IMR-90 (cell line): ENCODE measurements around the gene SHB. TPM values are rescaled to one million over a fixed set of nuclear protein-coding genes. Genes with fewer than 3 reads are reported as not detected.
A peak's percentile ranks its signal among the peaks of the same experiment; 100 is the strongest.

ENCODE experiments used
- ATAC-seq: fragments of 200-7000 bp; cut with Tn5 transposase; 2 replicates; pipeline ENCODE4 v1.9.1; 2020; ENCODE audit warnings: low read depth, mild to moderate bottlenecking, moderate library complexity
- BruUV-seq: library from RNA; stranded (reverse); fragments of 400-500 nt; replicated peaks from 2 replicates; lab custom pipeline; 2021; lab: Mats Ljungman, UMichigan
- CTCF ChIA-PET: fragments of 300-600 bp; formaldehyde crosslinking; extraction: SDS; loops from one replicate; lab custom pipeline; 2021; ENCODE audit warnings: antibody characterized with exemption; lab: Yijun Ruan, JAX
- POLR2A ChIA-PET: fragments of 300-600 bp; sonication (Branson Sonifier 250); formaldehyde crosslinking; loops from one replicate; lab custom pipeline; 2022; ENCODE audit warnings: antibody characterized with exemption; ENCODE audit not compliant: unreplicated experiment; lab: Charles Lee
- DNase-seq: peaks from one replicate; pipeline ENCODE4 v3.0.0; 2013
- H2AFZ ChIP-seq: replicated peaks from 2 replicates; pipeline ENCODE3; 2013; ENCODE audit warnings: low read length, mild to moderate bottlenecking; ENCODE audit not compliant: poor library complexity
- H2AK5ac ChIP-seq: 2 replicates; pipeline ENCODE4 v1.6.1; 2013; ENCODE audit warnings: low read depth, low read length, inconsistent platforms
- H2AK9ac ChIP-seq: replicated peaks from 2 replicates; pipeline ENCODE3; 2013; ENCODE audit warnings: mild to moderate bottlenecking, low read depth, low read length, moderate library complexity; ENCODE audit not compliant: poor library complexity
- H2BK120ac ChIP-seq: 2 replicates; pipeline ENCODE4 v1.6.1; 2013; ENCODE audit warnings: low read depth, low read length, inconsistent platforms
- H2BK15ac ChIP-seq: 3 replicates; pipeline ENCODE4 v1.6.1; 2013; ENCODE audit warnings: low read depth, low read length, inconsistent platforms
- H2BK20ac ChIP-seq: 2 replicates; pipeline ENCODE4 v1.6.1; 2013; ENCODE audit warnings: low read depth, mild to moderate bottlenecking, inconsistent platforms, low read length, moderate library complexity
- H2BK5ac ChIP-seq: 2 replicates; pipeline ENCODE4 v1.6.1; 2013; ENCODE audit warnings: mild to moderate bottlenecking, low read depth, low read length, inconsistent platforms; ENCODE audit not compliant: poor library complexity, severe bottlenecking
- H3K14ac ChIP-seq: replicated peaks from 2 replicates; pipeline ENCODE4 v1.6.1; 2013; ENCODE audit warnings: low read depth, low read length, inconsistent platforms
- H3K18ac ChIP-seq: 2 replicates; pipeline ENCODE4 v1.6.1; 2013; ENCODE audit warnings: low read depth, low read length, control low read depth
- H3K23ac ChIP-seq: 2 replicates; pipeline ENCODE4 v1.6.1; 2013; ENCODE audit warnings: low read depth, low read length, inconsistent platforms
- H3K27ac ChIP-seq: 2 replicates; pipeline ENCODE4 v1.5.1; 2013; ENCODE audit warnings: mild to moderate bottlenecking, control low read depth, low read length; ENCODE audit not compliant: insufficient read depth
- H3K27me3 ChIP-seq: 2 replicates; pipeline ENCODE4 v1.6.1; 2013; ENCODE audit warnings: low read length; ENCODE audit not compliant: control insufficient read depth, insufficient read depth
- H3K36me3 ChIP-seq: 2 replicates; pipeline ENCODE4 v1.6.1; 2013; ENCODE audit warnings: low read length, mixed read lengths; ENCODE audit not compliant: control insufficient read depth, insufficient read depth
- H3K4ac ChIP-seq: 2 replicates; pipeline ENCODE4 v1.6.1; 2013; ENCODE audit warnings: low read depth, low read length, inconsistent platforms
- H3K4me1 ChIP-seq: 2 replicates; pipeline ENCODE4 v1.6.1; 2013; ENCODE audit warnings: low read length, mixed read lengths; ENCODE audit not compliant: control insufficient read depth, insufficient read depth
- H3K4me2 ChIP-seq: 2 replicates; pipeline ENCODE4 v1.6.1; 2013; ENCODE audit warnings: low read depth, mild to moderate bottlenecking, control low read depth, low read length, moderate library complexity
- H3K4me3 ChIP-seq: 2 replicates; pipeline ENCODE4 v1.5.1; 2013; ENCODE audit warnings: low read depth, mild to moderate bottlenecking, control low read depth, low read length, moderate library complexity; ENCODE audit not compliant: insufficient read depth
- H3K56ac ChIP-seq: 2 replicates; pipeline ENCODE4 v1.6.1; 2013; ENCODE audit warnings: low read length, inconsistent platforms; ENCODE audit not compliant: insufficient read depth; ENCODE audit errors: extremely low read depth
- H3K79me1 ChIP-seq, 2 experiments: 2 replicates each; pipeline ENCODE4 v1.6.1; 2013; ENCODE audit warnings: low read length in 2 of 2, inconsistent platforms in 1 of 2, low read depth in 1 of 2
- H3K9ac ChIP-seq: 2 replicates; pipeline ENCODE4 v1.6.1; 2013; ENCODE audit warnings: low read depth, low read length, control low read depth
- H3K9me1 ChIP-seq: 2 replicates; pipeline ENCODE4 v1.6.1; 2013; ENCODE audit warnings: low read length, inconsistent platforms; ENCODE audit not compliant: insufficient read depth
- H3K9me3 ChIP-seq: 2 replicates; pipeline ENCODE4 v1.6.1; 2013; ENCODE audit warnings: low read length; ENCODE audit not compliant: control insufficient read depth, insufficient read depth
- H4K20me1 ChIP-seq: 2 replicates; pipeline ENCODE4 v1.6.1; 2013; ENCODE audit warnings: low read length, inconsistent platforms; ENCODE audit not compliant: insufficient read depth
- H4K5ac ChIP-seq: 2 replicates; pipeline ENCODE4 v1.6.1; 2013; ENCODE audit warnings: mild to moderate bottlenecking, low read depth, low read length, control low read depth
- H4K8ac ChIP-seq, 2 experiments: 2 replicates each; pipeline ENCODE4 v1.6.1; 2013; ENCODE audit warnings: low read depth in 2 of 2, low read length in 2 of 2, control low read depth in 1 of 2, inconsistent platforms in 1 of 2
- H4K91ac ChIP-seq: 2 replicates; pipeline ENCODE4 v1.6.1; 2013; ENCODE audit warnings: low read depth, low read length, inconsistent platforms; ENCODE audit not compliant: insufficient read depth
- FOS ChIP-seq: fragments of 150-350 bp; IDR thresholded peaks from 2 replicates; pipeline ENCODE4 v1.6.1; 2016; ENCODE audit warnings: low read depth, low read length
- MAFK ChIP-seq: IDR thresholded peaks from 2 replicates; pipeline ENCODE4 v1.6.1; 2012; ENCODE audit warnings: low read depth, low read length, improper control_type of control experiment
- MAZ ChIP-seq: IDR thresholded peaks from 2 replicates; pipeline ENCODE4 v1.6.1; 2012; ENCODE audit warnings: low read depth, mild to moderate bottlenecking, low read length, improper control_type of control experiment, moderate library complexity, borderline replicate concordance
- RAD21 ChIP-seq: IDR thresholded peaks from 2 replicates; pipeline ENCODE4 v1.6.1; 2012; ENCODE audit warnings: low read length, improper control_type of control experiment
- WGBS, 2 experiments: methylation state at CpG; one replicate each; pipeline versions ENCODE4 v1.1.5 to v1.1.7; 2013; ENCODE audit warnings: missing lambda C conversion rate in 2 of 2; ENCODE audit not compliant: insufficient read length in 1 of 2; ENCODE audit errors: extremely low coverage in 2 of 2; 5-methylcytosine and 5-hydroxymethylcytosine counted together
- dilution Hi-C: fragments of 300-500 bp; cut with HindIII; formaldehyde crosslinking; loops from one replicate; pipeline ENCODE4 v1.14.3; 2018; ENCODE audit warnings: low sequenced_read_pairs; ENCODE audit not compliant: unreplicated experiment
- in situ Hi-C: fragments of 300-500 bp; cut with MboI; formaldehyde crosslinking; loops from 3 replicates; pipeline ENCODE4 v1.14.3; 2019; ENCODE audit warnings: low sequenced_read_pairs, inconsistent platforms, mixed read lengths
- intact Hi-C: fragments of 100-400 bp; cut with micrococcal nuclease; formaldehyde crosslinking; loops from 2 replicates; pipeline ENCODE4 v1.10.0; 2022
- polyA plus RNA-seq, 3 experiments: library from polyadenylated mRNA; depleted of rRNA; stranded (reverse); fragments of >200 nt; gene quantifications; 2 replicates each; pipeline ENCODE4 v1.2.3, GENCODE V29; 2012; ENCODE audit warnings: low replicate concordance in 1 of 3
- total RNA-seq: library from RNA; depleted of rRNA; stranded (reverse); fragments of >200 nt; gene quantifications from 2 replicates; pipeline ENCODE4 v1.2.3, GENCODE V29; 2012

The SHB gene
- total and polyA plus RNA-seq, 2 of the 4 experiments (the other 2 are of a cell fraction), result 6.1 to 20.4 TPM

DNA sequence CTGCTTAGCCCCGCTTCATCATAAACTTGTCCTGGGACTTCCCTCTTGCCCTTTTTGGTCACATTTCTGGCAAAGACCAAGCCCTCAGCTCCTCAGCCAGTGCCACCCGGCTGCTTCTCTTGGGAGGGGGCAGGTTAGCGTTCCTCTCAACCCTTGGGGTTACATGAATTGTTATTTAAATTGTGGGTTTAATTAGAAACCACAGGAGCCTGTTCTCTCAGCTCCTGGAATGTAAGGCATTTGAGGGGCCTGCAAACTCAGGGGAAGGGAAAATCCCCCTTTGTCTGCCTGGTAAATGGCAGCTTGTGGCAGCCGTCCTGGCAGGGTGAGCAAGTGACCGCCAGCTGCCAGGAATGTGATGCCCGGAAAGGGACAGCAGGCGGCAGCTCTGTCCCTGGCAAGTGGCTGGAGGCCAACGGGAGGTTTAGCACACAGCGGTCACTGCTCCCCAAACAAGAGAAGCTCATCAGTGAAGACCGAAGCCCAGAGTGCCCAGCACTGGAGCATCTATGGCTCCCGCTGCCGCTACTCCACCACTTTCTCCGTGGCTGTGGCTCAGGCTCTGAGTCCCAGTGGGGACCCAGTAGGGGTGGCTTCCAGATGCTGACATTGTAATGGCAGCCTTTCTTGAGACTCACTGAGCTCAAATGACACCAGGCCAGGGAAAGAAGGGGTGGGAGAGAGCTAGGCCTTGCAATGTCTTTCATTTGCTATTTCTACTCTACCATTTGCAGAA lies 51.7 kb downstream of the SHB start (continued):
- TF ChIP-seq MAZ (no peak; the same call in 1 of the 2 replicates), FOS (no peak)

DNA sequence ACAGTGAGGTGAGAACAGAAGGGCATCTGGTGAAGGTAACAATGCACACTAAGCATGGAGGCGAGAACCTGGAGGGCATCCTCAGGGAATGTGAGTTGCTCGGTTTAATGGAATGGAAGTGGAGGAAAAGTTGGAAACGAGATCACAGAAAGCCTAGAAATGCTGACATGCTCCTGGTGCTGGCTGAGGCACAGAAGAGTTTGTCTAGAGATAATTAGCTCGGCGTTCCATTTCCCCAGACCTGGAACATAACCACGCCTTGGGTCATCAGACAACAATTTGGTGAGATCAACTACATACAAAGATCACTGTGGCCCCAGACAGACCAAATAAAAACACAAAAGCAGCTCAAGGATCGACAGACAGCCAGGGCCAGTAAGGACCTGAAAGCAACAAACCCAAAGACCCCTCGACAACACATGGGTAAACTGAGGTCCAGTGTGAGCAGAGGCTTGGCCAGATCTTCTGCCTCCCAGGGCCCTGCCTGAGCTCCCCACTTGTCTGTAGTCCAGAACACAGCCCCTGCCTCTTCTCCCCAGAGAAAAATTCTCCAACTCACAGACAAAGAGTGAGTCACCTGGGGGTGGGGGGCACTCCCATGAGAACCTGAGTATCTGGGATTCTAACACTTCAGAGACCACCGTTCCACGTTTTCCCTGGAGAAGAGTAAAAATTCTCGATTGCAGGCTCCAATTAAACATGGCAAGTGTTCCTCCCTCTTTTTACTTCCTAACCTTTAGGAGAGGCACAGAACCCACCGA lies 52.5 kb downstream of the SHB start:
- Histone ChIP-seq H3K18ac (peak overlapping the region; percentile 67), H3K4me2 (peak overlapping the region; percentile 20; the same call in 1 of the 2 replicates), H3K23ac (peak overlapping the region; percentile 89), H3K36me3 (peaks cover 38% of the 10 kb centered on the region), H2BK5ac (peak overlapping the region; percentile 63), H3K27ac (peak overlapping the region; percentile 65), H2AK9ac (peak overlapping the region; percentile 74), H3K4me1 (peaks cover 41% of the 10 kb centered on the region), H4K8ac (peak overlapping the region; percentile 30 to 74), H2AK5ac (peak overlapping the region; percentile 94), H4K91ac (peak overlapping the region; percentile 92), H3K27me3 (no peaks in the 10 kb centered on the region), H2BK120ac (peak overlapping the region; percentile 82), H3K56ac (peak overlapping the region; percentile 42), H4K5ac (peak overlapping the region; percentile 14), H3K14ac (peak overlapping the region; percentile 73), H3K4me3 (no peak overlapping the region), H3K9me1 (peaks cover 38% of the 10 kb centered on the region), H4K20me1 (peaks cover 23% of the 10 kb centered on the region; the same call in 1 of the 2 replicates), H3K9me3 (no peaks in the 10 kb centered on the region), H2BK20ac (peak overlapping the region; percentile 74), H3K9ac (peak overlapping the region; percentile 29), H3K79me1 (peaks cover 46 to 91% of the 10 kb centered on the region in 2 experiments), H2BK15ac (peak overlapping the region; percentile 33; the same call in 2 of the 3 replicates), H2AFZ (peak overlapping the region; percentile 28), H3K4ac (peak overlapping the region; percentile 81)
- ChIA-PET CTCF (interaction anchor here (0.8 to 2.6 kb wide), 4 partner anchors 10 to 108 kb away, joined by 3 to 11 read pairs (median 6); no protein-coding TSS in a partner anchor), POLR2A (no interaction called here)
- TF ChIP-seq RAD21, result no peak
- TF ChIP-seq MAZ, result peak; percentile 62; the same call in 1 of the 2 replicates
- peak; percentile 42; the same call in 1 of the 2 replicates for TF ChIP-seq FOS
- TF ChIP-seq MAFK, result peak; percentile 63; the same call in 1 of the 2 replicates
- ATAC-seq (peak; percentile 18), DNase-seq (peak; percentile 63)
- in situ Hi-C loops (no loop called here), dilution Hi-C loops (no loop called here), intact Hi-C loops (loop anchor here (2.0 kb wide), 1 partner anchor 50 kb away; no protein-coding TSS in a partner anchor)
- WGBS, 2 experiments, result 56% methylated on average over 5 of the region's 12 CpGs; no CpG with 5 or more reads in 1 of the 2 experiments
- BruUV-seq, result no TSS peak
